Thyroid gland (tissue), 4 donors: ENCODE measurements around the gene CBR1. TPM values are rescaled to one million over a fixed set of nuclear protein-coding genes. Genes with fewer than 3 reads are reported as not detected.

Source experiments
- DNase-seq, 2 donors: peaks; one replicate each; pipeline ENCODE4 v3.0.0-alpha.2; 2019
- H3K27ac ChIP-seq, 3 donors: fragments of 200-600 bp; sonication (generic); 1 replicate in 2 of 3; 2 replicates in 1 of 3; pipeline ENCODE4 v1.5.1; 2016 to 2019; ENCODE audit warnings: mild to moderate bottlenecking in 1 of 3, moderate library complexity in 1 of 3
- H3K27me3 ChIP-seq: fragments of 200-600 bp; sonication (generic); one replicate; pipeline ENCODE4 v1.5.1; 2019
- H3K36me3 ChIP-seq, 2 donors: fragments of 200-600 bp; sonication (generic); one replicate each; pipeline ENCODE4 v1.5.1; 2016 to 2019
- H3K4me1 ChIP-seq, 2 donors: fragments of 200-600 bp; sonication (generic); one replicate each; pipeline ENCODE4 v1.5.1; 2017 to 2019
- H3K4me3 ChIP-seq, 3 donors: fragments of 200-600 bp; sonication (generic); replicated peaks in 1 of 3; 1 replicate in 2 of 3; 2 replicates in 1 of 3; pipeline ENCODE4 v1.5.1; 2016; ENCODE audit warnings: mild to moderate bottlenecking in 1 of 3
- H3K9me3 ChIP-seq: fragments of 200-600 bp; sonication (generic); one replicate; pipeline ENCODE4 v1.5.1; 2017
- POLR2A ChIP-seq, 2 donors: fragments of 450-650 bp; IDR thresholded peaks; one replicate each; pipeline ENCODE4 v1.6.1; 2017; ENCODE audit warnings: antibody characterized with exemption in 2 of 2, mild to moderate bottlenecking in 2 of 2, moderate library complexity in 1 of 2
- WGBS, 2 donors: methylation state at CpG; one replicate each; pipeline ENCODE4 v1.1.5; 2017; 5-methylcytosine and 5-hydroxymethylcytosine counted together
- intact Hi-C: fragments of 100-400 bp; cut with DNase I; formaldehyde crosslinking; loops from one replicate; pipeline ENCODE4 v1.15.1; 2023
- total RNA-seq, 4 donors: library from RNA; depleted of rRNA; stranded (reverse); fragments of >200 nt; gene quantifications; one replicate each; pipeline ENCODE4 v1.2.3, GENCODE V29; 2016
- TF ChIP-seq, protein P1 (sequence below), 6 experiments: fragments of 200-600 bp in 3 of 6; fragments of 450-650 bp in 3 of 6; sonication (generic) in 3 of 6; IDR thresholded peaks; one replicate each; pipeline ENCODE4 v1.5.1; 2016 to 2019; ENCODE audit warnings: antibody characterized with exemption in 6 of 6, mild to moderate bottlenecking in 2 of 6, inconsistent platforms in 1 of 6, moderate library complexity in 1 of 6

Gene CBR1
- total RNA-seq, 4 donors from 2014 or later: 206 to 600 (median 418) TPM

DNA sequence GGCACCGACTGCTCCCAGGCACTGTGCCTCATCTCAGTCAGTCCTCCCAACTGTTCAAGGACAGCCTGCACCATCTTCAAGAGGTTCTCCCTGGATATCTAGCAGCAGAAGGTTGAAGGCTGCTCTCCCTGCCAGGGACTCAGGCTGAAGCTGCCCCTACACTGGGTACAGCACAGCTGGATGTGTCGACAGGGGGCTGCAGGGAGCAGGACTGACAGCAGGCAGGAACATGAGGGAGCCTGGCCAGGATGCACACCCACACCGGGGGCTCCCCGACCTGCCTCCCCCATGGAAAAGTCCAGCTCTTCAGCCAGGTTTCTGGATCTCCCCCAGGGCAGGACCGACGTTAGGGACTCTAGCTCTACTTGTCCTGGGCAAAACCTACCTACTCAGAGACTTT is 30.0 kb upstream of the CBR1 start:
- no peak for DNase-seq
- WGBS, 2 donors: 77 to 84% methylated on average over 6 of the region's 6 CpGs
- Histone ChIP-seq H3K4me1 (peaks cover 6 to 7% of the 10 kb centered on the region in 2 donors), H3K9me3 (no peaks in the 10 kb centered on the region), H3K36me3 (peaks cover 16 to 57% of the 10 kb centered on the region in 2 donors), H3K27ac (no peak overlapping the region), H3K4me3 (no peak overlapping the region), H3K27me3 (no peaks in the 10 kb centered on the region)
- intact Hi-C loops: no loop called here
- TF ChIP-seq, protein P1, sequence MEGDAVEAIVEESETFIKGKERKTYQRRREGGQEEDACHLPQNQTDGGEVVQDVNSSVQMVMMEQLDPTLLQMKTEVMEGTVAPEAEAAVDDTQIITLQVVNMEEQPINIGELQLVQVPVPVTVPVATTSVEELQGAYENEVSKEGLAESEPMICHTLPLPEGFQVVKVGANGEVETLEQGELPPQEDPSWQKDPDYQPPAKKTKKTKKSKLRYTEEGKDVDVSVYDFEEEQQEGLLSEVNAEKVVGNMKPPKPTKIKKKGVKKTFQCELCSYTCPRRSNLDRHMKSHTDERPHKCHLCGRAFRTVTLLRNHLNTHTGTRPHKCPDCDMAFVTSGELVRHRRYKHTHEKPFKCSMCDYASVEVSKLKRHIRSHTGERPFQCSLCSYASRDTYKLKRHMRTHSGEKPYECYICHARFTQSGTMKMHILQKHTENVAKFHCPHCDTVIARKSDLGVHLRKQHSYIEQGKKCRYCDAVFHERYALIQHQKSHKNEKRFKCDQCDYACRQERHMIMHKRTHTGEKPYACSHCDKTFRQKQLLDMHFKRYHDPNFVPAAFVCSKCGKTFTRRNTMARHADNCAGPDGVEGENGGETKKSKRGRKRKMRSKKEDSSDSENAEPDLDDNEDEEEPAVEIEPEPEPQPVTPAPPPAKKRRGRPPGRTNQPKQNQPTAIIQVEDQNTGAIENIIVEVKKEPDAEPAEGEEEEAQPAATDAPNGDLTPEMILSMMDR (IDR thresholded peaks at IDR 0.05): no peak
- TF ChIP-seq POLR2A (IDR thresholded peaks at IDR 0.05): no peak

DNA sequence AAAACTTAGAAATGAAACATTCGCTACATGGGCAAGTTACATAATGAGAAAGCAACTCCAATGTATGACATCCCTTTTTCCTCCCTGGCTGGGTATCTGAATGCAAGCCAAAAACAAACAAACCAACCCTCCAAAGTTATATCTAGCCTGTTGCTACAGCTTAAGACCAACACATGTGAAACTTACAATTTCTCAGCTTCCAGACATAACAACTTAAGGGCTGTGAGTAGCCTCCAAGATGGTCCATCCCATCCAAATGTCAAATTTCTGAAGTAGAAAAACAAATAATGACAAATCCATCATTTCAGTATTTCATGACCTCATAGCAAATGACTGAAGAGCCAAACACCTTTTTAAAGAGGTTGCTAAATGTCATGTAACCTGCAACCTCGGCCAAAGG is 29.4 kb upstream of the CBR1 start:
- WGBS, 2 donors: 87 to 91% methylated on average over 2 of the region's 2 CpGs
- no peak for DNase-seq
- Histone ChIP-seq H3K27ac (no peak overlapping the region), H3K27me3 (no peaks in the 10 kb centered on the region), H3K4me1 (peaks cover 6 to 7% of the 10 kb centered on the region in 2 donors), H3K9me3 (no peaks in the 10 kb centered on the region), H3K36me3 (peaks cover 21 to 57% of the 10 kb centered on the region in 2 donors), H3K4me3 (no peak overlapping the region)
- intact Hi-C loops: no loop called here
- TF ChIP-seq, protein P1 (IDR thresholded peaks at IDR 0.05): no peak
- no peak for TF ChIP-seq POLR2A (IDR thresholded peaks at IDR 0.05)

DNA sequence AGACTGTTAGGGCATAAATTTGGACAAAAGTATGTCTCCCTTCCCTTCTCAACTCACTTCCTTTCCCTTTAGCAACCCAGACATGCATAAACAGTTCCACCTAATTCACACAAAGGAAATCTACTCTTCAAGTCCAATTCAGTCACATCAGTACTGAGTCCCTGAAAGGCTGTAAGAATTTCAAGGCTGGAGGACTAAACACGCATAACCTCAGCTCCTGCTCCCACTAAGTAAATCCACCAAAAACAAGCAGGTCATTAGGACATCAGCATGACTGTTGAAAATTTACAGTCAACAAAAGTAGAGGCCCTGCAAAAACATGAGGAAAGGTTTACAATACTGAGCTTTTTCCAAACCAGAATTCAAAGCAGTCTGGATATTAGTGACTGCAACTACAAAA is 27.9 kb upstream of the CBR1 start:
- no peaks in the 10 kb centered on the region for H3K9me3 ChIP-seq
- WGBS, 2 donors: 83 to 93% methylated on average over 1 of the region's 1 CpG
- DNase-seq: no peak
- H3K36me3 ChIP-seq: peaks cover 23 to 48% of the 10 kb centered on the region in 2 donors
- H3K27me3 ChIP-seq: no peaks in the 10 kb centered on the region
- intact Hi-C loops: no loop called here
- TF ChIP-seq, protein P1 (IDR thresholded peaks at IDR 0.05): no peak
- no peak for TF ChIP-seq POLR2A (IDR thresholded peaks at IDR 0.05)
- H3K4me1 ChIP-seq: peaks cover 6 to 7% of the 10 kb centered on the region in 2 donors
- H3K27ac ChIP-seq: no peak overlapping the region
- no peak overlapping the region for H3K4me3 ChIP-seq

DNA sequence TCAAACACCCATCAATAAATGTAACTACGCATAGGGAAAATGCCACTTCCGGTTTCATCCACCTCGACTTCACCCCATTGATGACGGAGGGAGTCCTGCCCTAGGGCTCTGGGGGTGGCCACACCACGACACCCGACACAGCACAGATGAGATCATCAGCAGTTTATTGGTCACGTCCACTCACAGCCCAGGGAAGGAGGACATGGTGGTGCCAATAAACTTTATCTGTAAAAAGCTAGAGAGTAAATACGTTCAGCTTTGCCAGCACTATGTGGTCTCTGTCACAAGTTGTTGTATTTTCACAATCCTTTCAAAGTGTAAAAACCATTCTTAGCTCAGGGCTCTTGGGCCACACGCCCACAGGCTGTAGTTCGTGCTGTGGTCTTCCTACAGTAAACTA is 25.8 kb upstream of the CBR1 start:
- Histone ChIP-seq H3K27ac (no peak overlapping the region), H3K36me3 (peaks cover 33 to 46% of the 10 kb centered on the region in 2 donors), H3K4me3 (no peak overlapping the region), H3K4me1 (peaks cover 0 to 2% of the 10 kb centered on the region in 2 donors), H3K9me3 (no peaks in the 10 kb centered on the region), H3K27me3 (no peaks in the 10 kb centered on the region)
- WGBS, 2 donors: 84 to 89% methylated on average over 10 of the region's 10 CpGs
- no peak for DNase-seq
- intact Hi-C loops: no loop called here
- TF ChIP-seq POLR2A (IDR thresholded peaks at IDR 0.05): no peak
- TF ChIP-seq, protein P1 (IDR thresholded peaks at IDR 0.05): no peak

DNA sequence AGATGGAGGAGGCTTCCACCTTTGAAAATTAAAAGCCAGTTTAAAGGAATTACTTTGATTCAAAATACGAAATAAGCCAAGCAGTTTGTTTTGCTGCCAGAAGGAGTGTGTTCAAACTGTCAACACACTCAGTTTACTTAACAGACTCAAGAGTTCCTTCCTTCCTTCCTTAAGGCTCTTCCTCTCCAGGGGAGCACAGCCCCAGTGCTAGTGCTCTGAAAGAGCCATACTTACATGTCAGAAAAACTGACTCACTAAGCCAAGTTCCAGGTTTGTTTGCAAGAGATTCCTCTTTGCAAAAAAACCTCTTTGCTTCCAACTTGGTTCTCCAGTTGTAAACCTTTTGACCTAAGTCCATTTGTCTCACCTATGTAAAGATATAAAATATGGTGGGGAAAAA is 23.8 kb upstream of the CBR1 start:
- intact Hi-C loops: no loop called here
- H3K27me3 ChIP-seq: no peaks in the 10 kb centered on the region
- no peak for DNase-seq
- TF ChIP-seq POLR2A (IDR thresholded peaks at IDR 0.05): no peak
- TF ChIP-seq, protein P1 (IDR thresholded peaks at IDR 0.05): no peak
- WGBS, 2 donors: 73 to 77% methylated on average over 1 of the region's 1 CpG
- H3K4me3 ChIP-seq: no peak overlapping the region
- H3K36me3 ChIP-seq: peaks cover 42 to 55% of the 10 kb centered on the region in 2 donors
- H3K4me1 ChIP-seq: no peaks in the 10 kb centered on the region
- no peaks in the 10 kb centered on the region for H3K9me3 ChIP-seq
- no peak overlapping the region for H3K27ac ChIP-seq
